ENCODE results near the gene BLCAP. TPM values are rescaled to one million over a fixed set of nuclear protein-coding genes. Genes with fewer than 3 reads are reported as not detected.
A peak's percentile ranks its signal among the peaks of the same experiment; 100 is the strongest.

BLCAP gene
- total and polyA plus RNA-seq, 2 experiments from 2014 or later: 62.2 to 64.8 TPM

- H3K4me2 ChIP-seq: no peak overlapping the region
- TF ChIP-seq, protein P1, sequence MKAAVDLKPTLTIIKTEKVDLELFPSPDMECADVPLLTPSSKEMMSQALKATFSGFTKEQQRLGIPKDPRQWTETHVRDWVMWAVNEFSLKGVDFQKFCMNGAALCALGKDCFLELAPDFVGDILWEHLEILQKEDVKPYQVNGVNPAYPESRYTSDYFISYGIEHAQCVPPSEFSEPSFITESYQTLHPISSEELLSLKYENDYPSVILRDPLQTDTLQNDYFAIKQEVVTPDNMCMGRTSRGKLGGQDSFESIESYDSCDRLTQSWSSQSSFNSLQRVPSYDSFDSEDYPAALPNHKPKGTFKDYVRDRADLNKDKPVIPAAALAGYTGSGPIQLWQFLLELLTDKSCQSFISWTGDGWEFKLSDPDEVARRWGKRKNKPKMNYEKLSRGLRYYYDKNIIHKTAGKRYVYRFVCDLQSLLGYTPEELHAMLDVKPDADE (IDR thresholded peaks at IDR 0.05): no peak
- TF ChIP-seq ZNF114 (CRISPR knock-in tag; IDR thresholded peaks at IDR 0.05) (no peak), STAT1 (IDR thresholded peaks at IDR 0.05; ENCODE audit: unreplicated experiment) (no peak), NANOG (IDR thresholded peaks at IDR 0.05; ENCODE audit: borderline replicate concordance) (no peak), JUNB (IDR thresholded peaks at IDR 0.05; ENCODE audit: unreplicated experiment) (no peak), ZNF331 (CRISPR knock-in tag; IDR thresholded peaks at IDR 0.05; ENCODE audit: low read depth) (no peak)
- no peaks in the 10 kb centered on the region for H3K27me3 ChIP-seq (ENCODE audit: insufficient read depth)
- no peaks in the 10 kb centered on the region for H3K9me2 ChIP-seq (ENCODE audit: insufficient read depth)
- H2AFZ ChIP-seq: 0 out of 2 replicates have a peak overlapping the region, but pooled peaks have one; percentile 18
- no peaks in the 10 kb centered on the region for H3K79me2 ChIP-seq (replicated peaks; ENCODE audit: insufficient read depth)
- Mint-ChIP-seq H3K9me3 (no peaks in the 10 kb centered on the region), H3K4me3 (no peak overlapping the region), H3K27ac (no peak overlapping the region), H3K27me3 (ENCODE audit: insufficient read depth, low read depth, poor library complexity) (peaks cover 6% of the 10 kb centered on the region), H3K36me3 (ENCODE audit: low read depth) (no peaks in the 10 kb centered on the region), H3K4me1 (peaks cover 2% of the 10 kb centered on the region; the same call in 1 of the 3 replicates)
- ATAC-seq (no peak), DNase-seq (ENCODE audit: low spot score) (no peak)
- no peaks in the 10 kb centered on the region for H3F3A ChIP-seq (replicated peaks; ENCODE audit: low read depth)
- no peaks in the 10 kb centered on the region for H3K4me1 ChIP-seq (ENCODE audit: insufficient read depth)
- no peak overlapping the region for H3K4me3 ChIP-seq
- H4K20me1 ChIP-seq (replicated peaks; ENCODE audit: insufficient read depth): no peaks in the 10 kb centered on the region
- no peak overlapping the region for H3K27ac ChIP-seq (ENCODE audit: low read depth)
- no peaks in the 10 kb centered on the region for H3K36me3 ChIP-seq (ENCODE audit: insufficient read depth)
Observed at GRCh38 chr20:37559312-37560027, 31.8 kb upstream of the BLCAP start.

GRCh38 chr20:37558779-37559178 lies 31.1 kb upstream of the BLCAP start:
- no peaks in the 10 kb centered on the region for H3F3A ChIP-seq (replicated peaks; ENCODE audit: low read depth)
- ATAC-seq (no peak), DNase-seq (ENCODE audit: low spot score) (no peak)
- H3K4me2 ChIP-seq: no peak overlapping the region
- H3K9me2 ChIP-seq (ENCODE audit: insufficient read depth): no peaks in the 10 kb centered on the region
- Mint-ChIP-seq H3K36me3 (ENCODE audit: low read depth) (no peaks in the 10 kb centered on the region), H3K4me1 (peaks cover 2% of the 10 kb centered on the region; the same call in 1 of the 3 replicates), H3K4me3 (no peak overlapping the region), H3K9me3 (no peaks in the 10 kb centered on the region), H3K27ac (no peak overlapping the region), H3K27me3 (ENCODE audit: insufficient read depth, low read depth, poor library complexity) (peaks cover 6% of the 10 kb centered on the region)
- no peaks in the 10 kb centered on the region for H3K27me3 ChIP-seq (ENCODE audit: insufficient read depth)
- H3K79me2 ChIP-seq (replicated peaks; ENCODE audit: insufficient read depth): no peaks in the 10 kb centered on the region
- H3K4me3 ChIP-seq: no peak overlapping the region
- H2AFZ ChIP-seq: no peak overlapping the region
- no peak overlapping the region for H3K27ac ChIP-seq (ENCODE audit: low read depth)
- no peaks in the 10 kb centered on the region for H3K36me3 ChIP-seq (ENCODE audit: insufficient read depth)
- H3K4me1 ChIP-seq (ENCODE audit: insufficient read depth): no peaks in the 10 kb centered on the region
- H4K20me1 ChIP-seq (replicated peaks; ENCODE audit: insufficient read depth): no peaks in the 10 kb centered on the region
- TF ChIP-seq NANOG (IDR thresholded peaks at IDR 0.05; ENCODE audit: borderline replicate concordance) (no peak), POLR2AphosphoS5 (IDR thresholded peaks at IDR 0.05; ENCODE audit: low read depth) (no peak), CREB1 (CRISPR knock-in tag; IDR thresholded peaks at IDR 0.05; ENCODE audit: low read depth) (no peak), ZNF462 (CRISPR knock-in tag; IDR thresholded peaks at IDR 0.05) (no peak)
- TF ChIP-seq, protein P2, sequence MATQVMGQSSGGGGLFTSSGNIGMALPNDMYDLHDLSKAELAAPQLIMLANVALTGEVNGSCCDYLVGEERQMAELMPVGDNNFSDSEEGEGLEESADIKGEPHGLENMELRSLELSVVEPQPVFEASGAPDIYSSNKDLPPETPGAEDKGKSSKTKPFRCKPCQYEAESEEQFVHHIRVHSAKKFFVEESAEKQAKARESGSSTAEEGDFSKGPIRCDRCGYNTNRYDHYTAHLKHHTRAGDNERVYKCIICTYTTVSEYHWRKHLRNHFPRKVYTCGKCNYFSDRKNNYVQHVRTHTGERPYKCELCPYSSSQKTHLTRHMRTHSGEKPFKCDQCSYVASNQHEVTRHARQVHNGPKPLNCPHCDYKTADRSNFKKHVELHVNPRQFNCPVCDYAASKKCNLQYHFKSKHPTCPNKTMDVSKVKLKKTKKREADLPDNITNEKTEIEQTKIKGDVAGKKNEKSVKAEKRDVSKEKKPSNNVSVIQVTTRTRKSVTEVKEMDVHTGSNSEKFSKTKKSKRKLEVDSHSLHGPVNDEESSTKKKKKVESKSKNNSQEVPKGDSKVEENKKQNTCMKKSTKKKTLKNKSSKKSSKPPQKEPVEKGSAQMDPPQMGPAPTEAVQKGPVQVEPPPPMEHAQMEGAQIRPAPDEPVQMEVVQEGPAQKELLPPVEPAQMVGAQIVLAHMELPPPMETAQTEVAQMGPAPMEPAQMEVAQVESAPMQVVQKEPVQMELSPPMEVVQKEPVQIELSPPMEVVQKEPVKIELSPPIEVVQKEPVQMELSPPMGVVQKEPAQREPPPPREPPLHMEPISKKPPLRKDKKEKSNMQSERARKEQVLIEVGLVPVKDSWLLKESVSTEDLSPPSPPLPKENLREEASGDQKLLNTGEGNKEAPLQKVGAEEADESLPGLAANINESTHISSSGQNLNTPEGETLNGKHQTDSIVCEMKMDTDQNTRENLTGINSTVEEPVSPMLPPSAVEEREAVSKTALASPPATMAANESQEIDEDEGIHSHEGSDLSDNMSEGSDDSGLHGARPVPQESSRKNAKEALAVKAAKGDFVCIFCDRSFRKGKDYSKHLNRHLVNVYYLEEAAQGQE (IDR thresholded peaks at IDR 0.05; ENCODE audit: unreplicated experiment): no peak

Measured in GM23338 (cell line).